GM18505 (cell line): ENCODE measurements around the gene SUV39H1.
A peak's percentile ranks its signal among the peaks of the same experiment; 100 is the strongest.

Source experiments
- ATAC-seq: cut with Tn5 transposase; IDR thresholded peaks from one replicate; pipeline ENCODE4 v1.9.1; 2021; ENCODE audit not compliant: unreplicated experiment
- POLR2A ChIP-seq: IDR thresholded peaks from 4 replicates; pipeline ENCODE4 v1.6.1; 2011; ENCODE audit warnings: borderline replicate concordance; ENCODE audit not compliant: insufficient read depth, insufficient read length; ENCODE audit errors: extremely low read depth

The SUV39H1 gene

GRCh38 chrX:48696909-48697727 lies 584 bp downstream of the SUV39H1 start:
- ATAC-seq = peak; percentile 21
- no peak for TF ChIP-seq POLR2A

- no peak for TF ChIP-seq POLR2A
- ATAC-seq = no peak
Observed at GRCh38 chrX:48698306-48698705, 1.8 kb downstream of the SUV39H1 start.

- no peak for ATAC-seq
- no peak for TF ChIP-seq POLR2A
Observed at GRCh38 chrX:48700246-48700645, 3.7 kb downstream of the SUV39H1 start.

GRCh38 chrX:48700951-48701653 lies 4.6 kb downstream of the SUV39H1 start:
- TF ChIP-seq POLR2A = no peak
- no peak for ATAC-seq

GRCh38 chrX:48702032-48702431 lies 5.5 kb downstream of the SUV39H1 start:
- TF ChIP-seq POLR2A = no peak
- ATAC-seq = no peak

GRCh38 chrX:48702716-48703115 lies 6.2 kb downstream of the SUV39H1 start:
- no peak for TF ChIP-seq POLR2A
- no peak for ATAC-seq

GRCh38 chrX:48703228-48703627 lies 6.7 kb downstream of the SUV39H1 start:
- no peak for ATAC-seq
- no peak for TF ChIP-seq POLR2A

GRCh38 chrX:48703642-48704481 lies 7.3 kb downstream of the SUV39H1 start:
- no peak for TF ChIP-seq POLR2A
- no peak for ATAC-seq

- ATAC-seq = no peak
- no peak for TF ChIP-seq POLR2A
Observed at GRCh38 chrX:48705871-48706270, 9.3 kb downstream of the SUV39H1 start.

- no peak for ATAC-seq
- no peak for TF ChIP-seq POLR2A
Observed at GRCh38 chrX:48709522-48710112, 13.1 kb downstream of the SUV39H1 start.

GRCh38 chrX:48711162-48711928 lies 14.8 kb downstream of the SUV39H1 start:
- no peak for TF ChIP-seq POLR2A
- ATAC-seq = no peak

GRCh38 chrX:48711929-48712505 lies 15.5 kb downstream of the SUV39H1 start:
- TF ChIP-seq POLR2A = no peak
- ATAC-seq = no peak
